ENCODE measurements around the gene NCAPD2.

GRCh38 chr12:6539314-6539682 is 45.4 kb downstream of the NCAPD2 start:
- TF ChIP-seq, protein P1, sequence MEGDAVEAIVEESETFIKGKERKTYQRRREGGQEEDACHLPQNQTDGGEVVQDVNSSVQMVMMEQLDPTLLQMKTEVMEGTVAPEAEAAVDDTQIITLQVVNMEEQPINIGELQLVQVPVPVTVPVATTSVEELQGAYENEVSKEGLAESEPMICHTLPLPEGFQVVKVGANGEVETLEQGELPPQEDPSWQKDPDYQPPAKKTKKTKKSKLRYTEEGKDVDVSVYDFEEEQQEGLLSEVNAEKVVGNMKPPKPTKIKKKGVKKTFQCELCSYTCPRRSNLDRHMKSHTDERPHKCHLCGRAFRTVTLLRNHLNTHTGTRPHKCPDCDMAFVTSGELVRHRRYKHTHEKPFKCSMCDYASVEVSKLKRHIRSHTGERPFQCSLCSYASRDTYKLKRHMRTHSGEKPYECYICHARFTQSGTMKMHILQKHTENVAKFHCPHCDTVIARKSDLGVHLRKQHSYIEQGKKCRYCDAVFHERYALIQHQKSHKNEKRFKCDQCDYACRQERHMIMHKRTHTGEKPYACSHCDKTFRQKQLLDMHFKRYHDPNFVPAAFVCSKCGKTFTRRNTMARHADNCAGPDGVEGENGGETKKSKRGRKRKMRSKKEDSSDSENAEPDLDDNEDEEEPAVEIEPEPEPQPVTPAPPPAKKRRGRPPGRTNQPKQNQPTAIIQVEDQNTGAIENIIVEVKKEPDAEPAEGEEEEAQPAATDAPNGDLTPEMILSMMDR (IDR thresholded peaks at IDR 0.05; ENCODE audit: extremely low read depth in 1 of 2, insufficient read depth in 1 of 2, low read depth in 1 of 2, low read length in 2 of 2): no peak
- TF ChIP-seq POLR2A (IDR thresholded peaks at IDR 0.05; ENCODE audit: low read depth, low read length) (no peak), POLR2AphosphoS5 (IDR thresholded peaks at IDR 0.05; ENCODE audit: insufficient read depth, low read depth, low read length) (no peak), EZH2 (IDR thresholded peaks at IDR 0.05; ENCODE audit: borderline replicate concordance, low read depth, low read length, severe bottlenecking) (no peak), FOS (IDR thresholded peaks at IDR 0.05; ENCODE audit: borderline replicate concordance, insufficient read depth, low read length) (no peak)

Measured in endothelial cell of umbilical vein (primary cell).